Measurements from ENCODE around the gene TRAF2. TPM values are rescaled to one million over a fixed set of nuclear protein-coding genes. Genes with fewer than 3 reads are reported as not detected.

TRAF2 gene
- total and polyA plus RNA-seq, 2 of the 8 experiments (the other 6 are each of a cell fraction or from before 2014, with no cell fraction given) = 26.9 to 50.2 TPM

GRCh38 chr9:136962163-136962562 is 75.8 kb downstream of the TRAF2 start:
- H2BK12ac ChIP-seq (ENCODE audit: low read depth, low read length) = no peak overlapping the region
- no peak overlapping the region for H2BK5ac ChIP-seq (ENCODE audit: low read depth, low read length)
- no peak overlapping the region for H3K56ac ChIP-seq (replicated peaks; ENCODE audit: insufficient read length, low read depth, low read length)
- H4K91ac ChIP-seq (replicated peaks; ENCODE audit: insufficient read length, low read length) = no peak overlapping the region
- DNase-seq (ENCODE audit: low read depth in 1 of 2, low spot score in 2 of 2) (no peak), FAIRE-seq (no peak)
- H3K79me2 ChIP-seq (ENCODE audit: control insufficient read depth in 1 of 2, insufficient read depth in 2 of 2, low read length in 2 of 2) = no peaks in the 10 kb centered on the region
- no peaks in the 10 kb centered on the region for H3K27me3 ChIP-seq (replicated peaks in 1 of 4; ENCODE audit: control insufficient read depth in 3 of 4, extremely low read depth in 1 of 4, insufficient read depth in 3 of 4, low read length in 3 of 4)
- no peak overlapping the region for H2AK5ac ChIP-seq (ENCODE audit: low read depth, low read length)
- H2AFZ ChIP-seq (ENCODE audit: low read length) = no peak overlapping the region
- no peaks in the 10 kb centered on the region; the same call in 1 of the 2 replicates for H3K79me1 ChIP-seq (ENCODE audit: low read depth, low read length)
- no peak overlapping the region for H3K4me2 ChIP-seq (ENCODE audit: insufficient read depth in 1 of 2, low read depth in 2 of 2, low read length in 2 of 2)
- no peak overlapping the region for H3K14ac ChIP-seq (ENCODE audit: insufficient read length)
- no peak overlapping the region for H2BK15ac ChIP-seq (ENCODE audit: low read length)
- no peak overlapping the region for H3K27ac ChIP-seq (ENCODE audit: low read depth, low read length)
- no peak overlapping the region for H3K4me3 ChIP-seq (ENCODE audit: extremely low read depth in 1 of 4, insufficient read depth in 2 of 4, low read depth in 3 of 4, low read length in 4 of 4)
- peaks cover 4% of the 10 kb centered on the region; the same call in 1 of the 2 replicates for H3K23me2 ChIP-seq (ENCODE audit: low read depth, low read length)
- POLR2A ChIA-PET (ENCODE audit: partially characterized antibody) = interaction anchor here (1.5 kb wide), 1 partner anchor 24 kb away, joined by 3 read pairs; no protein-coding TSS in a partner anchor
- 90% methylated on average over 9 of the region's 9 CpGs; no CpG with 5 or more reads in 1 of the 2 experiments for WGBS, 2 experiments (ENCODE audit: extremely low coverage in 1 of 2, insufficient coverage in 1 of 2, insufficient read length in 1 of 2, insufficient replicate concordance in 2 of 2, low coverage in 1 of 2, low lambda C conversion rate in 2 of 2, missing lambda C conversion rate in 1 of 2)
- H3K4me1 ChIP-seq (replicated peaks in 1 of 4; ENCODE audit: control insufficient read depth in 3 of 4, insufficient read depth in 4 of 4, low read length in 3 of 4) = peaks cover 0 to 9% (median 5%) of the 10 kb centered on the region in 4 experiments; a peak in 5 of 7 replicates
- H4K20me1 ChIP-seq (replicated peaks in 1 of 2; ENCODE audit: control insufficient read depth in 1 of 2, insufficient read depth in 2 of 2, low read length in 2 of 2) = no peaks in the 10 kb centered on the region
- H3K4ac ChIP-seq (replicated peaks; ENCODE audit: insufficient read length, low read depth, low read length) = no peak overlapping the region
- no peak for TF ChIP-seq SIN3A (conservative IDR thresholded peaks at IDR 0.05 in 1 of 2, IDR thresholded peaks at IDR 0.05 in 1 of 2; ENCODE audit: low read depth in 1 of 2, low read length in 2 of 2)
- TF ChIP-seq YY1 (IDR thresholded peaks at IDR 0.05; ENCODE audit: low read depth, low read length) = no peak
- TF ChIP-seq POLR2A (IDR thresholded peaks at IDR 0.05; ENCODE audit: control extremely low read depth in 1 of 2, low read depth in 2 of 2, low read length in 2 of 2) = no peak
- CTCF ChIA-PET (ENCODE audit: partially characterized antibody) = interaction anchor here (1.1 to 5.6 kb wide), 5 partner anchors 10 to 67 kb away, joined by 3 to 32 read pairs (median 9); partner anchors contain the start of genes LCN12 and PTGDS
- no peak overlapping the region for H2BK20ac ChIP-seq (ENCODE audit: low read length)
- no peaks in the 10 kb centered on the region for H3K9me3 ChIP-seq (ENCODE audit: insufficient read depth in 2 of 2, low read depth in 1 of 2, low read length in 1 of 2)
- H4K5ac ChIP-seq (ENCODE audit: insufficient read length, low read depth, low read length) = no peak overlapping the region
- H2BK120ac ChIP-seq (replicated peaks; ENCODE audit: low read depth, low read length) = no peak overlapping the region
- H3K36me3 ChIP-seq (ENCODE audit: control insufficient read depth in 2 of 4, insufficient read depth in 4 of 4, low read length in 3 of 4) = no peaks in the 10 kb centered on the region
- no peak overlapping the region for H3K9ac ChIP-seq (replicated peaks in 1 of 4; ENCODE audit: extremely low read depth in 1 of 4, low read depth in 3 of 4, low read length in 3 of 4)
- no peak overlapping the region for H3K23ac ChIP-seq (ENCODE audit: insufficient read length)
- no peak overlapping the region for H4K8ac ChIP-seq (ENCODE audit: extremely low read depth, insufficient read depth, low read length)
- H3K18ac ChIP-seq (ENCODE audit: extremely low read depth, low read length) = no peak overlapping the region

All from H1 (cell line).